ENCODE results near the gene ADAMTS12.

GRCh38 chr5:33576726-33577590 is 314.8 kb downstream of the ADAMTS12 start:
- TF ChIP-seq CTCF (conservative IDR thresholded peaks at IDR 0.05; ENCODE audit: low read depth in 2 of 2), result no peak
- no peak for TF ChIP-seq POLR2AphosphoS5 (IDR thresholded peaks at IDR 0.05; ENCODE audit: low read depth)
- TF ChIP-seq EZH2 (IDR thresholded peaks at IDR 0.05; ENCODE audit: low read depth, unreplicated experiment), result no peak
- TF ChIP-seq EZH2phosphoT487 (IDR thresholded peaks at IDR 0.05; ENCODE audit: unreplicated experiment), result no peak
- no peak for TF ChIP-seq REST (IDR thresholded peaks at IDR 0.05; ENCODE audit: unreplicated experiment)
- TF ChIP-seq CREB1 (CRISPR knock-in tag; IDR thresholded peaks at IDR 0.05; ENCODE audit: low read depth), result no peak
- no peak for TF ChIP-seq NANOG (IDR thresholded peaks at IDR 0.05; ENCODE audit: borderline replicate concordance)
- TF ChIP-seq JUNB (IDR thresholded peaks at IDR 0.05; ENCODE audit: unreplicated experiment), result no peak
- no peak for TF ChIP-seq ZNF331 (CRISPR knock-in tag; IDR thresholded peaks at IDR 0.05; ENCODE audit: low read depth)
- no peak for TF ChIP-seq ETS1 (IDR thresholded peaks at IDR 0.05)

Measured in GM23338 (cell line).